SJCRH30 (cell line): ENCODE data around the gene RBM19. TPM values are rescaled to one million over a fixed set of nuclear protein-coding genes. Genes with fewer than 3 reads are reported as not detected.
"Not testable (repeated sequence)": the region's sequence is repeated elsewhere in the genome, so short reads cannot be mapped to it uniquely, and the experiment has no call there.

Experiments
- DNase-seq, 2 experiments: peaks; one replicate each; pipeline ENCODE4 v3.0.0-alpha.2; 2015 to 2020
- H3K27ac ChIP-seq: fragments of 250-450 bp; sonication (Bioruptor Pico); 2 replicates; pipeline ENCODE4 v1.5.1; 2020; ENCODE audit warnings: mild to moderate bottlenecking, moderate library complexity
- H3K27me3 ChIP-seq: fragments of 250-450 bp; sonication (Bioruptor Pico); 2 replicates; pipeline ENCODE4 v1.5.1; 2020; ENCODE audit warnings: mild to moderate bottlenecking, moderate library complexity
- H3K36me3 ChIP-seq: fragments of 250-450 bp; sonication (Bioruptor Pico); 2 replicates; pipeline ENCODE4 v1.5.1; 2020; ENCODE audit warnings: mild to moderate bottlenecking, moderate library complexity
- H3K4me1 ChIP-seq: fragments of 250-450 bp; sonication (Bioruptor Pico); 2 replicates; pipeline ENCODE4 v1.5.1; 2020; ENCODE audit warnings: mild to moderate bottlenecking, moderate library complexity
- H3K4me3 ChIP-seq: fragments of 250-450 bp; sonication (Bioruptor Pico); 2 replicates; pipeline ENCODE4 v1.5.1; 2020; ENCODE audit warnings: mild to moderate bottlenecking, moderate library complexity
- H3K9me3 ChIP-seq: fragments of 250-450 bp; sonication (Bioruptor Pico); replicated peaks from 2 replicates; pipeline ENCODE4 v1.5.1; 2020; ENCODE audit warnings: mild to moderate bottlenecking, moderate library complexity
- total RNA-seq: library from RNA; depleted of rRNA; stranded (reverse); fragments of >200 nt; shearing (Covaris generic); gene quantifications from 2 replicates; pipeline ENCODE4 v1.2.3, GENCODE V29; 2014; rRNA removed

Gene RBM19, protein sequence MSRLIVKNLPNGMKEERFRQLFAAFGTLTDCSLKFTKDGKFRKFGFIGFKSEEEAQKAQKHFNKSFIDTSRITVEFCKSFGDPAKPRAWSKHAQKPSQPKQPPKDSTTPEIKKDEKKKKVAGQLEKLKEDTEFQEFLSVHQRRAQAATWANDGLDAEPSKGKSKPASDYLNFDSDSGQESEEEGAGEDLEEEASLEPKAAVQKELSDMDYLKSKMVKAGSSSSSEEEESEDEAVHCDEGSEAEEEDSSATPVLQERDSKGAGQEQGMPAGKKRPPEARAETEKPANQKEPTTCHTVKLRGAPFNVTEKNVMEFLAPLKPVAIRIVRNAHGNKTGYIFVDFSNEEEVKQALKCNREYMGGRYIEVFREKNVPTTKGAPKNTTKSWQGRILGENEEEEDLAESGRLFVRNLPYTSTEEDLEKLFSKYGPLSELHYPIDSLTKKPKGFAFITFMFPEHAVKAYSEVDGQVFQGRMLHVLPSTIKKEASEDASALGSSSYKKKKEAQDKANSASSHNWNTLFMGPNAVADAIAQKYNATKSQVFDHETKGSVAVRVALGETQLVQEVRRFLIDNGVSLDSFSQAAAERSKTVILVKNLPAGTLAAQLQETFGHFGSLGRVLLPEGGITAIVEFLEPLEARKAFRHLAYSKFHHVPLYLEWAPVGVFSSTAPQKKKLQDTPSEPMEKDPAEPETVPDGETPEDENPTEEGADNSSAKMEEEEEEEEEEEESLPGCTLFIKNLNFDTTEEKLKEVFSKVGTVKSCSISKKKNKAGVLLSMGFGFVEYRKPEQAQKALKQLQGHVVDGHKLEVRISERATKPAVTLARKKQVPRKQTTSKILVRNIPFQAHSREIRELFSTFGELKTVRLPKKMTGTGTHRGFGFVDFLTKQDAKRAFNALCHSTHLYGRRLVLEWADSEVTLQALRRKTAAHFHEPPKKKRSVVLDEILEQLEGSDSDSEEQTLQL
- 20.8 and 25.3 TPM in 2 replicates for total RNA-seq

DNA sequence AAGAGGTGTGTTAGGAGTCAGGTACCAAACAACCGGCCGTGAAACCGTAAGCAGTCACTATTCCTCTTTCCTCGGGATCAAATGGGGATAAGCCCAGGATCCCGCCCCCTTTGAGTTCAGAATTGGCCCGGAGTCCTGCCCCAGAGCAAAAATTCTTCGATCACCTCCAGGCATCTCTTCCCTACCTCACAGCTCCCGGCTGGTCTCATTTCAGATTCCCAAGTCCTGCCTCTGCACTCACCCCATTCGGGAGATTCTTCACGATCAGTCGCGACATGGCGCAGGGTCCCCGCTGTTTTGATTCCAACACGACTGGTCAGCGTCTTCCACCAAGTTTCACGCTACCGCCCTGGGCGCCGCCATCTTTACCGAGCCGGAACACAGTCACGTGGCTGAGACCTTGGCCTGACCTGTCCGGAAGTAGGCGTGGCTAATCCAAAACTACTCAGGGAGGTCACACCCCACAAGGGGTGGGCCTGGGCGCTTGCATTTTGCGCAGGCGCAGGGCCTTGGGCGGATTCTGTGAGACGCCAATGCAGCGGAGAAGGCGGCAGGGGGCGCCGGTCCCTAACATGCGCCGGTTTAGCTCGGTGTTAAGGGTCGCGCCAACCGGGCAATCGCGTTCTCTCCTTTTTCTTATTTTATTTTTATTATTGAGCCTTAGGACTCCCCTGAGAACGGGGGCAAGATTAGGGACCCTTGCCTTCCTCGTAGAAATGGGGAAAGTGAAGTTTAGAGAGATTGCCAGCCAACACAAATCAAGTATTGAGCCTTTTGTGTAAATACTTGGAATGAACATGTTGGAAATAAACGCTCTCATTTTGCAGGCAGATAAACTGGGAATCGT, at the start of gene RBM19:
RBM19 (minus strand) TSS at position 375 of the 847 bp plus-strand sequence; CDS start at position 277, 98 bp downstream.
- Histone ChIP-seq H3K27me3 (no peaks in the 10 kb centered on the region), H3K9me3 (no peaks in the 10 kb centered on the region), H3K36me3 (peaks cover 5% of the 10 kb centered on the region; the same call in 1 of the 2 replicates), H3K4me3 (peak within 1 kb of the TSS; percentile 68), H3K4me1 (no peaks in the 10 kb centered on the region), H3K27ac (peak within 1 kb of the TSS; percentile 37)
- DNase-seq, result peak; percentile 98

DNA sequence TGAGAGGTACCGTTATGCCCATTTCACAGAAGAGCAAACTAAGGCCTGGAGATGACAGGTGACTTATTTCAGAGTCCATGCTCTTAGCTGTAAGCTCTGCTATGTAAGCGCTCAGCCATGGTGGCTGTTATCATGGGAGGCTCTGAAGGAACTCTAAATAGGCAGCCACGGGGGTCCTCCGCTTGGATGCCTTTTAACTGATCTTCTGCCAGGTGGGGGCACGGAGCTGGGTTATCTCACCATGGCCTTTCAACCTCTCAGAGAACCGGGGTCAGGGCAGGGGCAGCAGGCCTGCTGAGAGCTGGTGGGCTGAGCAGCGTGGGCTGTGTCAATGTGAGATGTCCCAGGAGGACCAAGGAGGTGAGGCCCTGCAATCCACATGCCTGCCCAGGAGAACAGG, 49.7 kb upstream of the RBM19 start:
- no peak overlapping the region for H3K4me3 ChIP-seq
- no peaks in the 10 kb centered on the region; the same call in 1 of the 2 replicates for H3K27me3 ChIP-seq
- H3K4me1 ChIP-seq, result no peaks in the 10 kb centered on the region
- H3K36me3 ChIP-seq, result no peaks in the 10 kb centered on the region
- no peak overlapping the region for H3K27ac ChIP-seq
- H3K9me3 ChIP-seq, result no peaks in the 10 kb centered on the region
- no peak for DNase-seq

DNA sequence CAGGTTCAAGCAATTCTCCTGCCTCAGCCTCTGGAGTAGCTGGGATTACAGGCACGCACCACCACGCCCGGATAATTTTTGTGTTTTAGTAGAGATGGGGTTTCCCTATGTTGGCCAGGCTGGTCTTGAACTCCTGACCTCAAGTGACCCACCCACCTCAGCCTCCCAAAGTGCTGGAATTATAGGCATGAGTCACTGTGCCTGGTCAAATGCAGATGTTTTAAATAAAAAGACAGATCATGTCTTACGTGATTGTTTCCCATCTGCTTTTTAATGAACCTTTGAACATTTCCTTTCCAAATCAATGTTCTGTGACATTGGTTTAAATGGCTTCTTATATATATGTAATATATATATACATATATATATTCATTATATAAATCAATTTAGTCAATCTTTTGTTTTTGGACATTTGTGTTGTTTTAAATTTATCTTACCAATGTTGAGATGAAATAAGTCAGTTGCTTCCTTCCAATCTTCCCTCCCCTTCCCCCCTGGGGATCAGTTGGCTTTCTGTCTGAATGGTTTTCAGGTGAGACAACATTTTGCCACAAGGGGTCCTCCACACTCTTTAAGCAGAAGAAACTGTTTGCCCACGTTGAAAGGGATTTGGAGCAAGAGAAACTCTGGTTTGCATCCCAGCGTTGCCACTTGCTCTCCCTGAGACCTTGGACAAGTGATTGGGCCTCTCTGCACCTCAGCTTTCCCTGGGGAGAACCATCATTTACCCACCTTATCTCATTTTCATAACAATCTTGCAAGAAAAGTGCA, 47.6 kb upstream of the RBM19 start:
- H3K36me3 ChIP-seq, result no peaks in the 10 kb centered on the region
- no peak overlapping the region for H3K4me3 ChIP-seq
- no peaks in the 10 kb centered on the region for H3K4me1 ChIP-seq
- no peaks in the 10 kb centered on the region; the same call in 1 of the 2 replicates for H3K27me3 ChIP-seq
- peak; percentile 8 to 29 for DNase-seq
- H3K9me3 ChIP-seq, result no peaks in the 10 kb centered on the region
- H3K27ac ChIP-seq, result no peak overlapping the region

DNA sequence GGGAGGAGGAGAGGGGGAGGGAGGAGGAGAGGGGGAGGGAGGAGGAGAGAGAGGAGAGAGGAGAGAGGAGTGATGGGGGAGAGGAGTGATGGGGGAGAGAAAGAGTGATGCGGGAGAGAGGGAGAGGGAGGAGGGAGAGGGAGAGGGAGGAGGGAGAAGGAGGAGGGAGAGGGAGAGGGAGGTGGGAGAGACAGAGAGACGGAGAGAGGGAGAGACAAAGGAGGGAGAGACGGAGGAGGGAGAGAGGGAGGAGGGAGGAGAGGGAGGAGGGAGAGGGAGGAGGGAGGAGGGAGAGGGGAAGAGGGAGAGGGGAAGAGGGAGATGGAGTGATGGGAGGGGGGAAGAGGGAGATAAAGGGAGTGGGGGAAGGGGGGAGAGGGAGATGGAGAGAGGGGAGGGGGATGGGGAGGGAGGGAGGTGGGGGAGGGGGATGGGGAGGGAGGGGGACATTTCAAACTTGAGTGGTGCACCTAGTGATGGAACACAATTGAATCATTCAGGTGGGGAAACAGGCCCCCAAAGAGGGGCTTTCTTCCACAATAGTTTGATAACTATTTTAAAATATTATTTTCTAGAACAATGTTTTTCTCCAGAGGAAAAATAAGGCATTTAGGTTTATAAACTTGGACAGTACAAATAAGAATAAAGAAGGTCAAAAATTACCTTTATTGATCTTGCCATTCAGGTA, 46.8 kb upstream of the RBM19 start:
- H3K36me3 ChIP-seq, result no peaks in the 10 kb centered on the region
- no peak overlapping the region for H3K27ac ChIP-seq
- H3K4me3 ChIP-seq, result no peak overlapping the region
- no peaks in the 10 kb centered on the region for H3K9me3 ChIP-seq
- H3K4me1 ChIP-seq, result no peaks in the 10 kb centered on the region
- no peaks in the 10 kb centered on the region; the same call in 1 of the 2 replicates for H3K27me3 ChIP-seq
- no peak for DNase-seq

DNA sequence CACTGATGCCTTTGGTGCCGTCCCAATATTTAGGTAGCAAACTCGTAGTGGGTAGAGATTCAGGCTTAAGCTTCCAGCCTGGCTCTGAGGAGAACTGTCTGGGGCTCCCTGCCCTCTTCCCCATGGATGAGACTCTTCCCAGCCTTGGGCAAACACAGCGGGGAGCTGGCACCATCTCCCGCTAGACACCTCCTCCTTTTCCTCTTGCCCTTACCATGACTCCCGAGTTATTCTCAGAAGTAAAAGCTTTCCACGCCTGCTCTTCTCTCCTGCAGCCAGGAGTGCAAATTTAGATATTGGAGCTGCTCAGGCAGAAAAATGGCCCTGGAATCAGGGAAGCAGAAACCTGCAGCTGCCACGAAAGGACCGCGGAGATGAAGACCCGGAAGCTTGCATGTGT, 45.6 kb upstream of the RBM19 start:
- Histone ChIP-seq H3K9me3 (no peaks in the 10 kb centered on the region), H3K4me1 (no peaks in the 10 kb centered on the region), H3K36me3 (no peaks in the 10 kb centered on the region), H3K4me3 (no peak overlapping the region), H3K27ac (no peak overlapping the region), H3K27me3 (no peaks in the 10 kb centered on the region; the same call in 1 of the 2 replicates)
- no peak for DNase-seq

DNA sequence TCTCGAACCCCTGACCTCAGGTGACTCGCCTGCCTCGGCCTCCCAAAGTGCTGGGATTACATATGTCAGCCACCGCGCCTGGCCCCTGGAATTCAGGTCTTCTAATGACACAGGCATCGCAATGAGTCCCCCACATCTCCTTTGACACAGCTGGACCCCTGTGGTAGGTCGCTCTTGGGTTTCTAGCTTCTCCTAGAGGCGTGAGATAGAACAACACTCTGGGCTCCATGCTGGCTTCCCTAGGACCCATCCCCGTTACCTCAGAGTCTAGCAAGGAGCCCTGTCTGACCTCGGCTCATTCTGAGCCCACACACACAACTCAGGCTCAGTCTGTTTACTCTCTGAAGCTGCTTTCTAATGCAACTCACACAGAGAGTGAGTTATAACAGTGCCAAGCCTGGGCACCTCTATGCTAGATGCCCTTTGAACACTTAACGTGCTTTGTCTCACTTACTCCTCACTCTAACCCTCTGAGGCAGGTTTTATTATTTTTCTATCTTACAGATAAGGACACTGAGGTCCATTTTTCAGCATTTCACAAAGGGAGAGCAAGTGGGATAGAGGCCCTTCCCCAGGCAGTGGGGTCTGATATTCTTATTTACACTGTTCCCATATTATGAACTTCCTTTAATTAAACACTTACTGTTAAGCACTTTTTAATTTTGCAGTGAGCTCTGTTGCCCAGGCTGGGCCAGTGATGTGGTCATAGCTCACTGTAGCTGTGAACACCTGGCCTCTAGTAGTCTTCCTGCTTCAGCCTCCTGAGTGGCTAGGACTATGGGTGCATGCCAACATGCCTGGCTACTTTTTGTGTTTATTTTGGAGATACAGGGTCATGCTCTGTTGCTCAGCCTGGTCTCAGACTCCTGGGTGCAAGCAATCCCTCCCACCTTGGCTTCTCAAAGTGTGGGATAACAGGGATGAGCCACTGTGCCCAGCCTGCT, 40.6 kb upstream of the RBM19 start:
- Histone ChIP-seq H3K27me3 (peaks cover 6% of the 10 kb centered on the region), H3K4me3 (no peak overlapping the region), H3K4me1 (no peaks in the 10 kb centered on the region), H3K27ac (no peak overlapping the region), H3K9me3 (no peaks in the 10 kb centered on the region), H3K36me3 (no peaks in the 10 kb centered on the region)
- no peak for DNase-seq

DNA sequence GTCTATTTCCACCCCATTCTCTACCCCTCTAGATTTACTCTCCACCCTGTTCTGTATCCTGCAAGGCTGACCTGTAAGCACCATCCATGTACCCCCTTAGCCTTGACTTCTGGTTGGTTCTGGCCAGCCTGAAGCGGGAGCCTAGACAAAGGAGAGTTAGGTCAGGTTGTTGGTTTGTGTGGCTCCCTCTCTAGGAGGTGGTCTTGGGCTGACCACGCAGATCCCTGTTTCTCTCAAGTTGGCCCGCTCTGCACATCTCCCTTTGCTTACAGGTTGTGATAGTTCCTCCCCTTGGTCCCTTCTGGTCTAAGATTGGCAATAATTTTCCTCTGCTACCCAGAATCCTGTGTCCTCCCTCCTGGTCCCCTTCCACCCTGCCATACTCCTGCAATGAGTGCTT, 38.3 kb upstream of the RBM19 start:
- Histone ChIP-seq H3K27ac (no peak overlapping the region), H3K4me3 (no peak overlapping the region), H3K9me3 (no peaks in the 10 kb centered on the region), H3K27me3 (peaks cover 10% of the 10 kb centered on the region; the same call in 1 of the 2 replicates), H3K36me3 (no peaks in the 10 kb centered on the region), H3K4me1 (no peaks in the 10 kb centered on the region)
- DNase-seq, result no peak

DNA sequence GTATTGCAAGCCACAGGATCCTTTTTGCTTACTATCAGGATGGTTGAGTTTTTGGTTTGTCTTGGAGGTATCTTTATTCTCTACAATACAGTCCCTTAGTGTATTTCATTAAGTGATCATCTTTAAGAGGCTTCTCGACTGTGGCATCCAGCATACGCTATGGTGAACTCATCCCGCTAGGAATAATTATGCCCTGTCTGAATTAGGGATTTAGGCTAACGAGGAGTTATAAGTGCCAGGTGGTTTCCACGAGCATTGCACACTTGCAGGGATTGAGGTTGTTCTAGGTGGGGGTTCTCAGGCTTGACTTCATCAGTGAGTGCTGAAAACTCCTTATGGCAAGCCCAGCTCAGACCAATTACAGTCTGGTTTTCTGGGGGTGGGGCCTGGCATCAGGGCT, 37.2 kb upstream of the RBM19 start:
- no peaks in the 10 kb centered on the region for H3K4me1 ChIP-seq
- no peak for DNase-seq
- H3K27me3 ChIP-seq, result peaks cover 13% of the 10 kb centered on the region; the same call in 1 of the 2 replicates
- H3K4me3 ChIP-seq, result no peak overlapping the region
- no peaks in the 10 kb centered on the region for H3K36me3 ChIP-seq
- no peaks in the 10 kb centered on the region for H3K9me3 ChIP-seq
- H3K27ac ChIP-seq, result no peak overlapping the region

DNA sequence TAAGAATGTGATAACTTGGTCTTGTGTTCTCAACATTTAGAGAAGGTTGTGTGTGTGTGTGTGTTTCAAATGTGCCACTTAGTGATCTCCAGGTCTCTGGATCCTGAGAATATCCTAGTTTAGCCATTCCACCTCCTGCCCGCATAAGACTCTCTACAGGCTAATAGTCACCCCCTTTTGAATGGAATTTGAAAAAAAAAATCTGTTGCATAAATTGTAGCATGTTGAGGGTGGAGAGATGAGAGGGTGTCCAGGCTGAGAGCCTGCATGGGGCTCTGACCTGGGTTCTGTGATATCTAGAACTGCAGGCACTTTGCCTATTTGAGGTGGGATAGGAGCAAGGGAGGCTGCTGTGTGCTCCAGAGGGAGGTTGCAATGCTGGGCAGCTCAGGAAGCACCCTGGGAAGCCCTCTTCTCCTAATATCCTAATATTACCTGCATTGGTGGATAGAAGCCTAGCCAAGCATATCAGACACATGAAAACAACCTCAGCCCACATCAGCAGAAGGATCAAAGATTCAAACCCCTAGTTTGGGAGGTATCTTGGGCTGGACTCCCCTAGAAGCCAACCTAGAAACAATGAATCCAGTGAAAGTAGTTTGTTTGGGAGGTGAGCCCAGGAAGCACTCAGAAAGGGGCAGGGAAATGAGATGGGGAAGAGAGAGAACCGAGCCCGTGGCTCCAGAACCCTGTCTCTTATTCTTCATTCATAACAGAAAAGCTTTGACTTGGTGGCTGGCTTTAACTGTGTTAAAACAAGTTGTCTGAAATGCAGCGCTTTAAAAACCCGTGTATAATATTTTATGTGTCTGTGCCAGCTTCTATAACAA, 35.6 kb upstream of the RBM19 start:
- Histone ChIP-seq H3K27ac (no peak overlapping the region), H3K36me3 (no peaks in the 10 kb centered on the region), H3K9me3 (no peaks in the 10 kb centered on the region), H3K4me1 (no peaks in the 10 kb centered on the region), H3K27me3 (peaks cover 13% of the 10 kb centered on the region; the same call in 1 of the 2 replicates), H3K4me3 (no peak overlapping the region)
- DNase-seq, result no peak

DNA sequence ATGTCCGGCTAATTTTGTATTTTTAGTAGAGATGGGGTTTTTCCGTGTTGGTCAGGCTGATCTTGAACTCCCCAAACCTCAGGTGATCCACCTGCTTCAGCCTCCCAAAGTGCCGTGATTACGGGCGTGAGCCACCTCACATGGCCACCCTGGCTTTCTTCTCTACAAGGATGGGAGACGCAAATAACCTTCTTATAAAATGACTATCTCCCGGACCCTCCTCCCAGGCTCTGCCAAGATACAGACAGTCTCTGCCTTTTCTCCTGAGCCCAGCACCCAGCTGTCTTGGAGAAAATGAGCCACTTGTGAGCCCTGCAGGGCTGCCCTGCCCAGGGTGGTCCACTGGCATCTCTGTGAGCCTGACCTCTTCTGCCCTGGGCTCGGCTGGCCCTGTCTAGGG, 34.7 kb upstream of the RBM19 start:
- no peaks in the 10 kb centered on the region for H3K36me3 ChIP-seq
- no peaks in the 10 kb centered on the region for H3K9me3 ChIP-seq
- DNase-seq, result no peak
- no peaks in the 10 kb centered on the region for H3K4me1 ChIP-seq
- peaks cover 13% of the 10 kb centered on the region; the same call in 1 of the 2 replicates for H3K27me3 ChIP-seq
- no peak overlapping the region for H3K4me3 ChIP-seq
- no peak overlapping the region for H3K27ac ChIP-seq

DNA sequence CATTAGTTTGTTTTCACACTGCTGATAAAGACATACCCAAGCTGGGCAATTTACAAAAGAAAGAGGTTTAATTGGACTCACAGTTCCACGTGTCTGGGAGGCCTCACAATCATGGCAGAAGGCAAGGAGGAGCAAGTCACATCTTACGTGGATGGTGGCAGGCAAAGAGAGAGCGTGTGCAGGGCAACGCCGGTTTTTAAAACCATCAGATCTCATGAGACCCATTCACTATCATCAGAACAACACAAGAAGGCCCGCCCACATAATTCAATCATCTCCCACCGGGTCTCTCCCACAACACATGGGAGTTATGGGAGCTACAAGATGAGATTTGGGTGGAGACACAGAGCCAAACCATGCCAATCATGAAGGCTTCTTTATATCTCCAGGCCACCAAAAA, 34.1 kb upstream of the RBM19 start:
- not testable (repeated sequence) for H3K27ac ChIP-seq, H3K4me3 ChIP-seq, H3K9me3 ChIP-seq, H3K36me3 ChIP-seq, H3K4me1 ChIP-seq, DNase-seq
- peaks cover 13% of the 10 kb centered on the region; the same call in 1 of the 2 replicates for H3K27me3 ChIP-seq

DNA sequence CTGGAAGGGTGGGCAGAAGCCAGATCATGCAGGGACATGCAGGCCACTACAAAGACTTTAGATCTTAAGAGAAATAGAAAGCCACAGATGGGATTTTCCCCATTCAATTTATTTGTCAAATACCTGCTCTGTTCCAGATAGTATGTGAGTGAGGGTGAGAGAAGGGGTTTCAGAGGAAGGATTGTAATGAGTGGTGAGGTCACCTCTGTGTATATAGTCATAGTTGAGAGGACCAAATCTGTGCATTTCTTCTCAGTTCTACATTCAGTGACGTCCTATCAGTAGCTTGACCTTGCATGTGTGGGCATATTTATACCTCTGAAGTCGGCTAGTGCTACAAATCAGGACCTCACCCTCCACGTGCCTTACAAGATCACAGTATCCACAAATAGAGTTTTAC, 31.2 kb upstream of the RBM19 start:
- DNase-seq, result no peak
- Histone ChIP-seq H3K36me3 (no peaks in the 10 kb centered on the region), H3K4me1 (no peaks in the 10 kb centered on the region), H3K27ac (no peak overlapping the region), H3K9me3 (no peaks in the 10 kb centered on the region), H3K27me3 (peaks cover 13% of the 10 kb centered on the region; the same call in 1 of the 2 replicates), H3K4me3 (no peak overlapping the region)
